ENCODE results near the gene POLR2E.

DNA sequence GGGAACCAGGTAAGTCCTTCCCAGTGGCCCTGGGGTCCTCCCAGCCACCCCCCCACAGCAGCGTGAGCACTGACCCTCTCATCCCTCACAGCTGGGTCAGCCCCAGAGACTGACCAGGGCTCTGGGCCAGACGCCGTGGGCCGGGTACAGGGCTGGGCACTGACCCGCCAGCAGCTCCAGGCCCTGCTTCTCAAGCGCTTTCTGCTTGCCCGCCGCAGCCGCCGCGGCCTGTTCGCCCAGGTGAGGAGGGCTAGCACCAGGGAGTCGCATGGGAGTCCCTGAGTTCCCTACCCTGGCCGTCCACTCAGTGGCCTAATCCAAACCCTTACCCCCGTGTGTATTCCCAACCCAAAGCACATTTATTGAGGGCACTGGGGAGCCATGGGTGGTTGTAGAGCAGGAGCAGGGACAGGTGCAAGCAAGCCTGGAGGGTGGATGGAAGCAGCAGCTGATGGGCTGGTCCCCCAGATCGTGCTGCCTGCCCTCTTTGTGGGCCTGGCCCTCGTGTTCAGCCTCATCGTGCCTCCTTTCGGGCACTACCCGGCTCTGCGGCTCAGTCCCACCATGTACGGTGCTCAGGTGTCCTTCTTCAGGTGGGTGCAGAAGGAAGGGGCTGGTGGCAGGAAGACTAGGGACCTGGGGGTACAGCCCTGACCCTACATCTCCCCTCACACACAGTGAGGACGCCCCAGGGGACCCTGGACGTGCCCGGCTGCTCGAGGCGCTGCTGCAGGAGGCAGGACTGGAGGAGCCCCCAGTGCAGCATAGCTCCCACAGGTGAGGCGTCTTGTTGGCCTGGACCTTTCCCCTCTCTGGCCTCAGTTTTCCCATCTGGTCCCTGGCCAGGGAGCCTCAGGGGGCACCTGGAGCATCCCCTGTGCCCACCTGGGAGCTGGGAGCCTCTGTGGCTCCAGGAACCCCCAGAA, 40.8 kb downstream of the POLR2E start:
- TF ChIP-seq EZH2 (IDR thresholded peaks at IDR 0.05; ENCODE audit: insufficient read depth, poor library complexity, severe bottlenecking) (no peak), EZH2phosphoT487 (IDR thresholded peaks at IDR 0.05; ENCODE audit: insufficient read depth, low read depth) (no peak)
